ENCODE results near the gene CEP350. TPM values are rescaled to one million over a fixed set of nuclear protein-coding genes. Genes with fewer than 3 reads are reported as not detected.
A peak's percentile ranks its signal among the peaks of the same experiment; 100 is the strongest.
"Not testable (repeated sequence)": the region's sequence is repeated elsewhere in the genome, so short reads cannot be mapped to it uniquely, and the experiment has no call there.

The CEP350 gene
- polyA plus RNA-seq, 3 donors: 26.1 to 33.6 (median 28.2) TPM

- no peak for DNase-seq (ENCODE audit: extremely low read depth in 1 of 11, low read depth in 9 of 11, low spot score in 4 of 11)
Measured at GRCh38 chr1:179971563-179972496, 17.2 kb downstream of the CEP350 start.

- DNase-seq (ENCODE audit: extremely low read depth in 1 of 11, low read depth in 9 of 11, low spot score in 4 of 11): peak in 2 of 11 donors; percentile 14 to 32
Measured at GRCh38 chr1:179973198-179974110, 18.8 kb downstream of the CEP350 start.

- DNase-seq (ENCODE audit: extremely low read depth in 1 of 11, low read depth in 9 of 11, low spot score in 4 of 11): no peak
Measured at GRCh38 chr1:179976970-179977651, 22.5 kb downstream of the CEP350 start.

- DNase-seq (ENCODE audit: extremely low read depth in 1 of 11, low read depth in 9 of 11, low spot score in 4 of 11): no peak
Measured at GRCh38 chr1:179978199-179979079, 23.8 kb downstream of the CEP350 start.

- DNase-seq (ENCODE audit: extremely low read depth in 1 of 11, low read depth in 9 of 11, low spot score in 4 of 11): no peak
Measured at GRCh38 chr1:179984101-179984500, 29.5 kb downstream of the CEP350 start.

- no peak for DNase-seq (ENCODE audit: extremely low read depth in 1 of 11, low read depth in 9 of 11, low spot score in 4 of 11)
Measured at GRCh38 chr1:179984942-179985341, 30.3 kb downstream of the CEP350 start.

- DNase-seq (ENCODE audit: extremely low read depth in 1 of 11, low read depth in 9 of 11, low spot score in 4 of 11): no peak
Measured at GRCh38 chr1:179990847-179991246, 36.2 kb downstream of the CEP350 start.

GRCh38 chr1:179995576-179995975, 41.0 kb downstream of the CEP350 start:
- DNase-seq (ENCODE audit: extremely low read depth in 1 of 11, low read depth in 9 of 11, low spot score in 4 of 11): no peak

GRCh38 chr1:179996099-179996498, 41.5 kb downstream of the CEP350 start:
- DNase-seq (ENCODE audit: extremely low read depth in 1 of 11, low read depth in 9 of 11, low spot score in 4 of 11): no peak

- no peak for DNase-seq (ENCODE audit: extremely low read depth in 1 of 11, low read depth in 9 of 11, low spot score in 4 of 11)
Measured at GRCh38 chr1:180000575-180000974, 46.0 kb downstream of the CEP350 start.

GRCh38 chr1:180002437-180002836, 47.8 kb downstream of the CEP350 start:
- no peak for DNase-seq (ENCODE audit: extremely low read depth in 1 of 11, low read depth in 9 of 11, low spot score in 4 of 11)

- DNase-seq (ENCODE audit: extremely low read depth in 1 of 11, low read depth in 9 of 11, low spot score in 4 of 11): no peak
Measured at GRCh38 chr1:180003026-180003695, 48.6 kb downstream of the CEP350 start.

- not testable (repeated sequence) for DNase-seq (ENCODE audit: extremely low read depth in 1 of 11, low read depth in 9 of 11, low spot score in 4 of 11)
Measured at GRCh38 chr1:180006762-180007161, 52.2 kb downstream of the CEP350 start.

- DNase-seq (ENCODE audit: extremely low read depth in 1 of 11, low read depth in 9 of 11, low spot score in 4 of 11): no peak
Measured at GRCh38 chr1:180020017-180020416, 65.4 kb downstream of the CEP350 start.

- no peak for DNase-seq (ENCODE audit: extremely low read depth in 1 of 11, low read depth in 9 of 11, low spot score in 4 of 11)
Measured at GRCh38 chr1:180026556-180026955, 71.9 kb downstream of the CEP350 start.

GRCh38 chr1:180027949-180028445, 73.4 kb downstream of the CEP350 start:
- DNase-seq (ENCODE audit: extremely low read depth in 1 of 11, low read depth in 9 of 11, low spot score in 4 of 11): no peak

GRCh38 chr1:180028864-180029263, 74.3 kb downstream of the CEP350 start:
- no peak for DNase-seq (ENCODE audit: extremely low read depth in 1 of 11, low read depth in 9 of 11, low spot score in 4 of 11)

Measured in renal cortex interstitium (tissue), 11 donors.